ENCODE measurements around the gene SAP30.

Gene SAP30

DNA sequence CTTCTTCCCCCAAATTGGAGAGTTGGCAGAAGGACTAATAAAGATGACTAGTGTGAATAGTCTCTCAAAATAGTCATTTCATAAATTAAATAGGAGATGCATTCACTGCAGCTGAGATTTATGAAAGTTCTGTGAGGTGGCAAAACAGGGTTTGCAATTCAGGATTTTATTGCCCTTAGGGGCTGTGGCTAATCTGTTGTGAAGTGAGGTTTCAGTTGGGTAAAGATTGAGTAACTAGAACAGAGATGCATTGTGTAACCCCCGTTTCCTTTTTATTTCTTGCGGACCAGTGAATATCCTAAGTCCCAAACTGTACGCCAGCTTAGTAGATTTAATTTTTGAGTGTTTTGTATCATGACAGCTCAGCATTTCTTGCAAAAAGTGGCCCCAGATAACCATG, 44.3 kb downstream of the SAP30 start:
- TF ChIP-seq, protein P1, sequence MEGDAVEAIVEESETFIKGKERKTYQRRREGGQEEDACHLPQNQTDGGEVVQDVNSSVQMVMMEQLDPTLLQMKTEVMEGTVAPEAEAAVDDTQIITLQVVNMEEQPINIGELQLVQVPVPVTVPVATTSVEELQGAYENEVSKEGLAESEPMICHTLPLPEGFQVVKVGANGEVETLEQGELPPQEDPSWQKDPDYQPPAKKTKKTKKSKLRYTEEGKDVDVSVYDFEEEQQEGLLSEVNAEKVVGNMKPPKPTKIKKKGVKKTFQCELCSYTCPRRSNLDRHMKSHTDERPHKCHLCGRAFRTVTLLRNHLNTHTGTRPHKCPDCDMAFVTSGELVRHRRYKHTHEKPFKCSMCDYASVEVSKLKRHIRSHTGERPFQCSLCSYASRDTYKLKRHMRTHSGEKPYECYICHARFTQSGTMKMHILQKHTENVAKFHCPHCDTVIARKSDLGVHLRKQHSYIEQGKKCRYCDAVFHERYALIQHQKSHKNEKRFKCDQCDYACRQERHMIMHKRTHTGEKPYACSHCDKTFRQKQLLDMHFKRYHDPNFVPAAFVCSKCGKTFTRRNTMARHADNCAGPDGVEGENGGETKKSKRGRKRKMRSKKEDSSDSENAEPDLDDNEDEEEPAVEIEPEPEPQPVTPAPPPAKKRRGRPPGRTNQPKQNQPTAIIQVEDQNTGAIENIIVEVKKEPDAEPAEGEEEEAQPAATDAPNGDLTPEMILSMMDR (IDR thresholded peaks at IDR 0.05; ENCODE audit: low read depth, low read length): no peak
- DNase-seq (ENCODE audit: extremely low read depth, low read depth): no peak

DNA sequence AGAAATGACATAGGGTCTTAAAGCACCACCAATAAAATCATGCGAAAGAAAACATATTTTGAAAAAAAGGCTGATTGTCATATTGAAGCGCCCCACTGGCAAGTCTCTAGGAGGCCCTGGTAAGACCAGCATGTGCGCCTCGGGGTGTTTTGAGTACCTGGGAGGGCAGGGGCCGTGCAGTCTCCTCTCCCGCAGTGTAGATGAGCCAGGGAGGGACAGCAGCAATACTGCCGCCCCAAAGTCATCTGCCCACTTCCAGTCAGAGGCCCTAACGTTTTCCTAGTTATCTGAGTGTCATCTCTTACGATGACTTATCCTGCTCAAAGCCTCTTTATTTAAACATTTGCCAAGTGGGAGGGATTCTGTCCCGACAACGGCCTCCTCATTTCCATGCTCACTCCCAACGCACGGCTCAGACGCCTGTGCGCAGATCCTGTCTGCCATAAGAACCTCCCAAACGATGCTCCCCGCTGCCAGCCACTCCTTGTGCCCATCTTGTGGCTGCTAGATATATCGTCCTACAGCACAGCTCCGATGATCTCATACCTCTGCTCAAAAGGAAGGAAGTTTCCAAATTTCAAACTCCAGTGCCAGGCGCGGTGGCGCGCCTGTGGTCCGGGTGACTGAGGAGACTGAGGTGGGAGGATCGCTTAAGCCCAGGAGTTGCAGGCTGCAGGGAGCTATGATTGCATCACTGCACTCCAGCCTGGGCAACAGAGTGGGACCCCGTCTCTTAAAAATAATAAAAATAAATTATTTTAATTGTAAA, 45.3 kb downstream of the SAP30 start:
- no peak for DNase-seq (ENCODE audit: extremely low read depth, low read depth)
- TF ChIP-seq, protein P1 (IDR thresholded peaks at IDR 0.05; ENCODE audit: low read depth, low read length): no peak

DNA sequence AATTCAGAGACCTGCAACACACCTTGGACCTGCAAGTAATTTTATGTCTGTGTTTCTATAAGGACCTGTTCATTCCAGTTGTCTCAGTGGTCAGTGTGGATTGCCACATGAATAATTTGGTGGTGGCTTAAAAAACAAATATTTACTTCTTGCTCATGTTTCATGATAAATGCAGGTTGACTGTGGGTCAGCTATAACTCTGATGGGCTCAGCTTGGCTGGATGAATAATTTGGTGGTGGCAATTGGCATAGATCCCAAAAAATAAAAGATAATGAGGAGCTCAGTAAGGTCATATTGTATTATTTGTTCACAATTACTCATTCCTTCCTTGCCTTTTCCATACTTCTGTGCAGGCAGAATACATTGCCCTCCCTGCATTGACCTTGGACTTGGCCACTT, 47.1 kb downstream of the SAP30 start:
- DNase-seq (ENCODE audit: extremely low read depth, low read depth): no peak
- TF ChIP-seq, protein P1 (IDR thresholded peaks at IDR 0.05; ENCODE audit: low read depth, low read length): no peak

DNA sequence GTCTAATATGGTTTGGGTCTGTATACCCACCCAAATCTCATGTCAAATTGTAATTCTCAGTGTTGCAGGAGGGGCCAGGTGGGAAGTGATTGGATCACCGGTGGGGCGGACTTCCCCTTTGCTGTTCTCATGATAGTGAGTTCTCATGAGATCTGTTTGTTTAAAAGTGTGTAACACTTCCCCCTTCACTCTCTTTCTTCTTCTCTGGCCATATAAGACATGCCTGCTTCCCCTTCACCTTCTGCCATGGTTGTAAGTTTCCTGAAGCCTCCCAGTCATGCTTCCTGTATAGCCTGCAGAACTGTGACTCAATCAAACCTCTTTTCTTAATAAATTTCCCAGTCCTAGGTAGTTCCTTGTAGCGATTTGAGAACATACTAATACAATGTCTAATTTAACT, 47.9 kb downstream of the SAP30 start:
- no peak for DNase-seq (ENCODE audit: extremely low read depth, low read depth)
- TF ChIP-seq, protein P1 (IDR thresholded peaks at IDR 0.05; ENCODE audit: low read depth, low read length): no peak

DNA sequence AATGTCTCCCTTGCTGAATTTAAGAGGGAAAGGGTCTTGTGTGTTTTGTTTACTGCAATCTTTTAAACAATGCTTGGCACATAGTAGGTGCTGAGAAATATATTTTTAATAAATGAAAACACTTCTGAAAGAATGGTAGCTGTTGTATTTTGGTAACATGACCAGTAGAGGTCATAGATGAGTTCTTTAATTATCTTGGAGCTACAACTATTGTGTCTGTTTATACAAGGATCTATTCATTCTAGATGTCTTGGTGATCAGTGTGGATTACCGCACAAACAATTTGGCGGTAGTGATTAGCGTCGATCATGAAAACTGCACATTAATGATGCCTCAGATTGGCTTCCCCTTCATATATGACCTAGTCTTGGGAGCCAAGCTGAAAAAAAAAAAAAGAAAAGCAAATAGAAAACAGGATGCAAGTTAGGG, 49.6 kb downstream of the SAP30 start:
- DNase-seq (ENCODE audit: extremely low read depth, low read depth): no peak

DNA sequence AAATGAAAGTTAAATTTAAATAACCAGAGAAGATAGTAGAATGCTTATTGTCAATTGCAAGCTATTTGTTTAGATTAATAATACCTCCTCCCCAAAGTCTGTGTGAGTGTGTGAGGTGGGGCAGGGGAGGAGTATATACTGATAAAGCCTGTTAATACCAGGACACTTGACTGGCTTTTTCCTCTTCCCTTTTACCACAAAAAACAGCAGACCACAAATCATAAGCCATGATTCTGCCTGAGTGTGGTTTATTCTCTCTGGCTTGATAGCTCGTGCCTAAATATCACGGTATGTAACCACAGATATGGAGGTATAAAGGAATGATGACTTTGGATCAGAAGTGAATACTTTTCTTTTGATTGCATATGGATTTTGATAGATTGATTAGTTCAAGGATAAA, 50.0 kb downstream of the SAP30 start:
- TF ChIP-seq, protein P1 (IDR thresholded peaks at IDR 0.05; ENCODE audit: low read depth, low read length): no peak
- DNase-seq (ENCODE audit: extremely low read depth, low read depth): no peak

More for the DNA sequence above, 49.6 kb downstream of the SAP30 start:
- TF ChIP-seq, protein P1 (IDR thresholded peaks at IDR 0.05; ENCODE audit: low read depth, low read length): peak; percentile 48

DNA sequence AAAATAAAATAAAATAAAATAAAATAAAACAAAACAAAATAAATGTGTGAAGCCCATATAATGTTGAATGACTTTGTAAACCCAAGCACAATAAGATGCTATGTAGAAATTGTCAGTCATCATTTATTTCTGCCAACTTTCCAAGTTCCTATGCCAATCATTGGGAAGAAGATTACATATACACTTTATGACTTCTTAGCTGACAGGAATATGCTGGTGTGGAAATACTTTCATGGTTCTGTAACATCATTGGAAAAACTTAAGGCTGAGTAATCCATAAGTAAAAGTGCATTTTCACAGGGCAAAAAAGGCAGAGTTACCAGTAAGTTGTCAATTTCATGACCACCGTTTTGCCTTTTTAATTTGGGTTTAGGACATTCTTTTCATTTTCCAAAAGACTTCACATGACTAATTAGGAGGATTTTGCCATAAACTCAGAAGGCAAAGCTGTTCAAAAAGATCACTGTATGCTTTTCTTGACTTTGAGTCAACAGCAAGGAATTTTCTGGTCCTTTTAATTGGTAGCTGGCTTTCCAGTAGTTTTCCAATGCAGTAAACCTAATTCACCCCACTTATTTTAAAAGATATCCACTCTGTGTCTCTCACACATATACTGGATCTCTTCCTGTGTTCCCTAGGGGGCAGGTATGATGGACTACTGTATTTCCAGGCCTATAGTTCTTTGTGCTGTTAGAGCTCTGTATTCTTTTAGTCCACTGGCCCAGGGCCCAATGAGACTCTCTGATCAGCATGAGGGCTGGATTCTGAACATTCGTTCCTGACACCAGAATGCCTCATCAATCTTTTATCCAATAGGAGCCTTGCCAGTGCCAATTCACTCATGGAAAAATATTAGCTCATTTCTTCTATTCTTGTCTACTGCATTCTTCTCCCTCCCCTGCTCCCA, 54.4 kb downstream of the SAP30 start:
- TF ChIP-seq, protein P1 (IDR thresholded peaks at IDR 0.05; ENCODE audit: low read depth, low read length): no peak
- no peak for DNase-seq (ENCODE audit: extremely low read depth, low read depth)
